HG02938 (cell line): Measurements from ENCODE around the gene SIRPG.
"Not testable (repeated sequence)": the region's sequence is repeated elsewhere in the genome, so short reads cannot be mapped to it uniquely, and the experiment has no call there.

Experiments
- ATAC-seq: cut with Tn5 transposase; IDR thresholded peaks from one replicate; pipeline ENCODE4 v1.9.1; 2021; ENCODE audit warnings: mild to moderate bottlenecking, moderate library complexity; ENCODE audit not compliant: unreplicated experiment

The SIRPG gene

GRCh38 chr20:1608678-1609347 lies 48.8 kb downstream of the SIRPG start:
- ATAC-seq, result not testable (repeated sequence)

GRCh38 chr20:1600736-1601135 lies 56.8 kb downstream of the SIRPG start:
- ATAC-seq, result no peak

- ATAC-seq, result no peak
Measured at GRCh38 chr20:1595333-1595732, 62.2 kb downstream of the SIRPG start.

- no peak for ATAC-seq
Measured at GRCh38 chr20:1588533-1589460, 68.8 kb downstream of the SIRPG start.

GRCh38 chr20:1587781-1588532 lies 69.6 kb downstream of the SIRPG start:
- no peak for ATAC-seq

GRCh38 chr20:1579488-1579887 lies 78.1 kb downstream of the SIRPG start:
- ATAC-seq, result no peak
